HFFc6 (cell line): ENCODE data around the gene LARP7. TPM values are rescaled to one million over a fixed set of nuclear protein-coding genes. Genes with fewer than 3 reads are reported as not detected.

Experiments used
- DNase-seq: peaks from one replicate; pipeline ENCODE4 v3.0.0-alpha.2; 2018
- H3K27ac Mint-ChIP-seq: 2 replicates; pipeline ENCODE4 v1.8.0; 2020; ENCODE audit warnings: mild to moderate bottlenecking, mixed read lengths
- H3K27me3 Mint-ChIP-seq: 2 replicates; pipeline ENCODE4 v1.8.0; 2021; ENCODE audit warnings: mild to moderate bottlenecking, moderate library complexity, mixed read lengths; ENCODE audit not compliant: insufficient read depth
- H3K36me3 Mint-ChIP-seq: 2 replicates; pipeline ENCODE4 v1.8.0; 2021; ENCODE audit warnings: low read depth, mixed read lengths
- H3K4me1 Mint-ChIP-seq: 2 replicates; pipeline ENCODE4 v1.8.0; 2020; ENCODE audit warnings: low read depth, mixed read lengths
- H3K4me3 Mint-ChIP-seq: 2 replicates; pipeline ENCODE4 v1.8.0; 2020; ENCODE audit warnings: mild to moderate bottlenecking, moderate library complexity, mixed read lengths
- H3K9me3 Mint-ChIP-seq: 2 replicates; pipeline ENCODE4 v1.8.0; 2020; ENCODE audit warnings: mild to moderate bottlenecking, mixed read lengths
- long read RNA-seq: library from polyadenylated mRNA; unstranded; transcript quantifications from one replicate; pipeline ENCODE4 v2.0.0, GENCODE V29; 2019
- total RNA-seq, 6 experiments: library from RNA; stranded (reverse); fragmentation: NEBNext Ultra II Directional; extraction: Animal tissue kit (Norgen Biotek cat#: 25700); gene quantifications; 2 replicates in 1 of 6; 3 replicates in 5 of 6; pipeline ENCODE4 v1.2.3, GENCODE V29; 2021
- TF ChIP-seq, protein P1 (sequence below): fragments of 200-600 bp; sonication (generic); IDR thresholded peaks from 2 replicates; pipeline ENCODE4 v1.5.0; 2021; ENCODE audit warnings: antibody characterized with exemption, mild to moderate bottlenecking

LARP7 gene
- total RNA-seq = 10 to 100 TPM; 25.1 to 34.4 (median 30.6) TPM
- long read RNA-seq, partial matches to known transcripts = 10 of 16 reads
- long read RNA-seq, other reads (novel, unspliced or antisense) = 3 of 16 reads

DNA sequence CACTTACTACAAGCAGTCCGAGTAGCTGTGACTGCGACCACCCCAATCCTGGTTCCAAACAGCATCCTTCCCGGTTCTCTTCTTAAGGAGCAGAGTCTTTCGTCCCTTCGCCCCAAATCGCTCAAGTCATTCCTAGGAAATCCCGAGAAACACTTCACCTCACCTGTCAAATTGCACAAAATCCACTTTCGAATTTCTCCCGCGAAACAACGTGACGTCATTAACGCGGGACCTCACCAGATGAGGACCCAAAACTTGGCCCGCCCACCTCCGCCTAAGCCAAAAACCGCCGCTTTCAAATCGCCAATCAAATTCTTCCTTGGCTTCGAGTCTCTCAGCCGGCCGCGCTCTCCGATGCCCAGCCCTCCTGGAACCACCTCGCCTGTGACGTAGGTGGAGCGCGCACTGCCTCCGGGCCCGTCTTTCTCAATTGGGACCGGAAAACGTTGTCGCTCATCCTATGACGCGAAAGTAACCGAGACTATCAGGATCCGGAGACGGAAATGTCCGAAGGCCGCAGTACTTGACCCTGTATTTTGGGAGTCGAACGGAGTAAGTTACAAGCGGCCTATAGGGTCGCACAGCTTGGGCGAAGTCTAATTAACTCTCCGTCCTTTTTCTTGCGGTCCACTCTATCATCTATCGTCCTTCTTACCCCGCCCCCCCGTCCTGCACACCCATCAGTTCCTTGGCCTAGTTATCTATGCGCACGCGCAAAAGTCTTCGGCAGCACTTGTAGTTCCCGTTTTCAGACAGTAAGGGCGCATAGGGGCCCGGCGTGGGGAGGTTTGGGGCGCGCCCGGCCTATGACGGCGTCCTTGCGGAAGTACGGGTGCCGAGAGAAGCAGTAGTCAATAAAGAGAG, at the start of gene LARP7, which contains the start of gene ZGRF1:
Gene LARP7, plus strand, starts transcription at position 456 of the 864 bp plus-strand sequence. CDS start 7,527 bp downstream, outside the sequence.
Gene ZGRF1, minus strand, starts transcription at position 222 of the 864 bp plus-strand sequence. CDS start 3,733 bp downstream, outside the sequence.
- DNase-seq = peak; percentile 99
- Mint-ChIP-seq H3K9me3 (no peaks in the 10 kb centered on the region), H3K36me3 (peaks cover 7% of the 10 kb centered on the region; the same call in 1 of the 2 replicates), H3K27me3 (no peaks in the 10 kb centered on the region), H3K27ac (no peak within 1 kb of the TSS; the same call in 1 of the 2 replicates), H3K4me3 (no peak within 1 kb of the TSS), H3K4me1 (0 out of 2 replicates have a peak, but pooled peaks cover 5% of the 10 kb centered on the region)
- TF ChIP-seq, protein P1, sequence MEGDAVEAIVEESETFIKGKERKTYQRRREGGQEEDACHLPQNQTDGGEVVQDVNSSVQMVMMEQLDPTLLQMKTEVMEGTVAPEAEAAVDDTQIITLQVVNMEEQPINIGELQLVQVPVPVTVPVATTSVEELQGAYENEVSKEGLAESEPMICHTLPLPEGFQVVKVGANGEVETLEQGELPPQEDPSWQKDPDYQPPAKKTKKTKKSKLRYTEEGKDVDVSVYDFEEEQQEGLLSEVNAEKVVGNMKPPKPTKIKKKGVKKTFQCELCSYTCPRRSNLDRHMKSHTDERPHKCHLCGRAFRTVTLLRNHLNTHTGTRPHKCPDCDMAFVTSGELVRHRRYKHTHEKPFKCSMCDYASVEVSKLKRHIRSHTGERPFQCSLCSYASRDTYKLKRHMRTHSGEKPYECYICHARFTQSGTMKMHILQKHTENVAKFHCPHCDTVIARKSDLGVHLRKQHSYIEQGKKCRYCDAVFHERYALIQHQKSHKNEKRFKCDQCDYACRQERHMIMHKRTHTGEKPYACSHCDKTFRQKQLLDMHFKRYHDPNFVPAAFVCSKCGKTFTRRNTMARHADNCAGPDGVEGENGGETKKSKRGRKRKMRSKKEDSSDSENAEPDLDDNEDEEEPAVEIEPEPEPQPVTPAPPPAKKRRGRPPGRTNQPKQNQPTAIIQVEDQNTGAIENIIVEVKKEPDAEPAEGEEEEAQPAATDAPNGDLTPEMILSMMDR = peak; percentile 90

DNA sequence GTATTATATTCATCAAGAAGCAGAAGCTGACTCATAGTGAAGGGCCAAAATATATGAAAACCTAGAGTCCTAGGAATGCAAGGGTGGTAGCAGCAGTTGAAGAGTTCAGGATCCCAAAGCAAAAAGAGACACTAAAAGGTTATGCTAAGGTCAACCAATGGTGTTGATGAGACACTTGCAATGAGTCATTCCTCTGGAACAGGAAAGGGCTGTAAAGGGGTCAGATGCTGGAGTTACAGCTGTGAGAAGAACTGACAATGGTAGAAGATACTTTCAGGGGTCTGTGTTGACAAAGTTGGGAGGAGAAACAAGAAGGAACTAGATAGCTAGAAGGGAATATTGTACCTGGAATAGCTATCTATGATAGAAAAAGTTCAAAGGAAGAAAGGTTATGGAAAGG, 47.7 kb upstream of the LARP7 start:
- Mint-ChIP-seq H3K27ac (no peak overlapping the region), H3K9me3 (no peaks in the 10 kb centered on the region), H3K27me3 (no peaks in the 10 kb centered on the region; the same call in none of the 2 replicates), H3K4me3 (no peak overlapping the region), H3K4me1 (peaks cover 10% of the 10 kb centered on the region), H3K36me3 (no peaks in the 10 kb centered on the region; the same call in 1 of the 2 replicates)
- DNase-seq = peak; percentile 1
- TF ChIP-seq, protein P1 = no peak

DNA sequence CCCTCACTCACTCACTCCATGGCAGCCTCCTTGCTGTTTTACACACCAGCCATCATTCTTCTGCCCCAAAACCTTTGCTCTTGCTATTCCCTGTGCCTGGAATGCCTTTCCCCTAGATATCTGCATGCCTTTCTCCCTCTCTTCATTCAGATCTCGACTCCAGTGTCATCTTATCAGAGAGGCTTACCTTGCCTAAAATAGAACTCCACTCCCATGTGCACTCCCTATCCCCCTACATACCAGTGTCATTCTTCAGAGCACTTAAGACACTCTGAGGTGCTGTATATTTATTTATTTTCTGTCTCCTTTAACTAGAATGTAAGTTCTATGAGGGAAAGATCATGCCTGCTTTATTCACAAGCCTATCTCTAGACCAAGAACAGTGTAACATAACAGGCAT, 45.4 kb upstream of the LARP7 start:
- Mint-ChIP-seq H3K27ac (no peak overlapping the region), H3K4me3 (no peak overlapping the region), H3K4me1 (peaks cover 10% of the 10 kb centered on the region), H3K36me3 (no peaks in the 10 kb centered on the region; the same call in 1 of the 2 replicates), H3K9me3 (no peaks in the 10 kb centered on the region), H3K27me3 (no peaks in the 10 kb centered on the region; the same call in none of the 2 replicates)
- TF ChIP-seq, protein P1 = no peak
- DNase-seq = no peak

DNA sequence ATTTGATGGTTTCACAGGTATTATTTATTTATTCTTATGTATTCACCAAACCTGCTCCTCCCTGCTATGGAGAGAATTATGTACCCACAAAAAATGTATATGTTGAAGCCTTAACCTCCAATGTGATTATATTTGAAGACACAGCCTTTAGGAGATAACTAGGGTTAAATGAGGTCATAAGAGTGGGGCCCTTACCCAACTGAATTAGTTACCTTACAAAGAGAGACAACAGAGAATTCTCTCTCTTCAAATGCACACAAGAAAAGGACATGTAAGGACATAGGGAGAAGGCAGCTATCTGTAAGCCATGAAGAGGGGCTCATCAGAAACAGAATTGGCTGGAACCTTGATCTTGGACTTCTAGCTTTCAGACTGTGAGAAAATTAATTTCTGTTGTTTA, 44.2 kb upstream of the LARP7 start:
- peaks cover 10% of the 10 kb centered on the region for H3K4me1 Mint-ChIP-seq
- no peak overlapping the region for H3K27ac Mint-ChIP-seq
- H3K36me3 Mint-ChIP-seq = no peaks in the 10 kb centered on the region; the same call in 1 of the 2 replicates
- H3K9me3 Mint-ChIP-seq = no peaks in the 10 kb centered on the region
- no peak overlapping the region for H3K4me3 Mint-ChIP-seq
- TF ChIP-seq, protein P1 = no peak
- no peak for DNase-seq
- no peaks in the 10 kb centered on the region; the same call in none of the 2 replicates for H3K27me3 Mint-ChIP-seq

DNA sequence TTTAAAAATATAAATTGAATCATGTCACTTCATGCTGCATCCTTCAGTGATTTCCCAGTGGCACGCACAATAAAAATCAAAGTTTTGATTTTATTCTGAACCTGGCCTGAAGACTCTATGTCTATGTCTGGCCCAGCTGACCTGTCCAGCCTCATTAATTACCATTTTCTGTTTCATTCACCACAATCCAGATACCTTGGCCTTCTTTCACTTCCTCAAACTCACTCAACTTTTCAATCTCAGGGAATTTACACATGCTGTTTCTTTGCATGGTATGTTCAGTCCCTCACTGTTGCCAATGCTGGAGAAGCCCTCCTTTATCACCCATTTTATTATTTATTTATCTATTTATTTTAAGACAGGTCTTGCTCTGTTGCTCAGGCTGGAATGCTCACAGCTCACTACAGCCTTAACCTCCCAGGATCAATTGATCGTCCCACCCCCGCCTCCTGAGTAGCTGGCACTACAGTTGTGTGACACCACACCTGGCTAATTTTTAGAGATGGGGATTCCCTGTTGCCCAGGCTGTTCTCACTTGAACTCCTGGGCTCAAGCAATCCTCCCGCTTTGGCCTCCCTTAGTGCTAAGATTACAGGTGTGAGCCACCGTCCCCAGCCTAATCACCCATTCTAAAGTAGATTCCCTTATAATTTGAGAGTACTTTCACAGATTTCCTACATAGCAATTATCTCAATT, 43.4 kb upstream of the LARP7 start:
- Mint-ChIP-seq H3K4me3 (no peak overlapping the region), H3K4me1 (peaks cover 10% of the 10 kb centered on the region), H3K36me3 (no peaks in the 10 kb centered on the region; the same call in 1 of the 2 replicates), H3K27ac (no peak overlapping the region), H3K9me3 (no peaks in the 10 kb centered on the region), H3K27me3 (no peaks in the 10 kb centered on the region; the same call in none of the 2 replicates)
- TF ChIP-seq, protein P1 = no peak
- no peak for DNase-seq
